GM12874 (cell line): Measurements from ENCODE around the gene CHST4.
A peak's percentile ranks its signal among the peaks of the same experiment; 100 is the strongest.

Experiments
- CTCF ChIP-seq: IDR thresholded peaks from 2 replicates; pipeline ENCODE4 v1.5.1; 2011; ENCODE audit warnings: low read depth, mild to moderate bottlenecking, control low read depth, low read length, moderate library complexity; ENCODE audit not compliant: insufficient read depth

Gene CHST4

GRCh38 chr16:71490361-71490760, 35.9 kb upstream of the CHST4 start:
- no peak for TF ChIP-seq CTCF

- TF ChIP-seq CTCF: no peak
These were observed 35.2 kb upstream of the CHST4 start for GRCh38 chr16:71491054-71491453.

- TF ChIP-seq CTCF: no peak
These were observed 33.4 kb upstream of the CHST4 start for GRCh38 chr16:71492786-71493185.

GRCh38 chr16:71493213-71493612, 33.0 kb upstream of the CHST4 start:
- TF ChIP-seq CTCF: no peak

GRCh38 chr16:71498031-71498430, 28.2 kb upstream of the CHST4 start:
- no peak for TF ChIP-seq CTCF

- peak; percentile 64 for TF ChIP-seq CTCF
These were observed 26.4 kb upstream of the CHST4 start for GRCh38 chr16:71499775-71500364.

GRCh38 chr16:71500964-71501363, 25.3 kb upstream of the CHST4 start:
- TF ChIP-seq CTCF: no peak
